ENCODE data around the gene KRTAP5-9.
"Not testable (repeated sequence)": the region's sequence is repeated elsewhere in the genome, so short reads cannot be mapped to it uniquely, and the experiment has no call there.

Gene KRTAP5-9

GRCh38 chr11:71577469-71578004 is 29.3 kb downstream of the KRTAP5-9 start:
- H3K9ac ChIP-seq, result no peak overlapping the region
- no peak overlapping the region for H3K27ac ChIP-seq
- no peaks in the 10 kb centered on the region for H3K79me2 ChIP-seq (ENCODE audit: insufficient read depth, low read depth)
- no peaks in the 10 kb centered on the region for H3K27me3 ChIP-seq (ENCODE audit: insufficient read depth, low read depth)
- no peaks in the 10 kb centered on the region for H3K36me3 ChIP-seq (ENCODE audit: insufficient read depth)
- H3K4me3 ChIP-seq (IDR thresholded peaks at IDR 0.05; ENCODE audit: insufficient read depth, low read depth, low read length), result no peak overlapping the region
- H3K4me1 ChIP-seq (ENCODE audit: low read depth, poor library complexity, severe bottlenecking), result peaks cover 7% of the 10 kb centered on the region
- H3K4me2 ChIP-seq, result no peak overlapping the region
- TF ChIP-seq, protein P1, sequence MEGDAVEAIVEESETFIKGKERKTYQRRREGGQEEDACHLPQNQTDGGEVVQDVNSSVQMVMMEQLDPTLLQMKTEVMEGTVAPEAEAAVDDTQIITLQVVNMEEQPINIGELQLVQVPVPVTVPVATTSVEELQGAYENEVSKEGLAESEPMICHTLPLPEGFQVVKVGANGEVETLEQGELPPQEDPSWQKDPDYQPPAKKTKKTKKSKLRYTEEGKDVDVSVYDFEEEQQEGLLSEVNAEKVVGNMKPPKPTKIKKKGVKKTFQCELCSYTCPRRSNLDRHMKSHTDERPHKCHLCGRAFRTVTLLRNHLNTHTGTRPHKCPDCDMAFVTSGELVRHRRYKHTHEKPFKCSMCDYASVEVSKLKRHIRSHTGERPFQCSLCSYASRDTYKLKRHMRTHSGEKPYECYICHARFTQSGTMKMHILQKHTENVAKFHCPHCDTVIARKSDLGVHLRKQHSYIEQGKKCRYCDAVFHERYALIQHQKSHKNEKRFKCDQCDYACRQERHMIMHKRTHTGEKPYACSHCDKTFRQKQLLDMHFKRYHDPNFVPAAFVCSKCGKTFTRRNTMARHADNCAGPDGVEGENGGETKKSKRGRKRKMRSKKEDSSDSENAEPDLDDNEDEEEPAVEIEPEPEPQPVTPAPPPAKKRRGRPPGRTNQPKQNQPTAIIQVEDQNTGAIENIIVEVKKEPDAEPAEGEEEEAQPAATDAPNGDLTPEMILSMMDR (conservative IDR thresholded peaks at IDR 0.05; ENCODE audit: low read depth, low read length), result no peak
- no peak overlapping the region for H2AFZ ChIP-seq (ENCODE audit: low read depth)
- H4K20me1 ChIP-seq (ENCODE audit: insufficient read depth), result no peaks in the 10 kb centered on the region

- H3K27ac ChIP-seq; H3K36me3 ChIP-seq (ENCODE audit: insufficient read depth); H3K4me3 ChIP-seq (IDR thresholded peaks at IDR 0.05; ENCODE audit: insufficient read depth, low read depth, low read length); H4K20me1 ChIP-seq (ENCODE audit: insufficient read depth); H2AFZ ChIP-seq (ENCODE audit: low read depth); H3K4me2 ChIP-seq; H3K79me2 ChIP-seq (ENCODE audit: insufficient read depth, low read depth); H3K4me1 ChIP-seq (ENCODE audit: low read depth, poor library complexity, severe bottlenecking); H3K27me3 ChIP-seq (ENCODE audit: insufficient read depth, low read depth); H3K9ac ChIP-seq: not testable (repeated sequence)
Measured at GRCh38 chr11:71579513-71579912, 31.3 kb downstream of the KRTAP5-9 start.

DNA sequence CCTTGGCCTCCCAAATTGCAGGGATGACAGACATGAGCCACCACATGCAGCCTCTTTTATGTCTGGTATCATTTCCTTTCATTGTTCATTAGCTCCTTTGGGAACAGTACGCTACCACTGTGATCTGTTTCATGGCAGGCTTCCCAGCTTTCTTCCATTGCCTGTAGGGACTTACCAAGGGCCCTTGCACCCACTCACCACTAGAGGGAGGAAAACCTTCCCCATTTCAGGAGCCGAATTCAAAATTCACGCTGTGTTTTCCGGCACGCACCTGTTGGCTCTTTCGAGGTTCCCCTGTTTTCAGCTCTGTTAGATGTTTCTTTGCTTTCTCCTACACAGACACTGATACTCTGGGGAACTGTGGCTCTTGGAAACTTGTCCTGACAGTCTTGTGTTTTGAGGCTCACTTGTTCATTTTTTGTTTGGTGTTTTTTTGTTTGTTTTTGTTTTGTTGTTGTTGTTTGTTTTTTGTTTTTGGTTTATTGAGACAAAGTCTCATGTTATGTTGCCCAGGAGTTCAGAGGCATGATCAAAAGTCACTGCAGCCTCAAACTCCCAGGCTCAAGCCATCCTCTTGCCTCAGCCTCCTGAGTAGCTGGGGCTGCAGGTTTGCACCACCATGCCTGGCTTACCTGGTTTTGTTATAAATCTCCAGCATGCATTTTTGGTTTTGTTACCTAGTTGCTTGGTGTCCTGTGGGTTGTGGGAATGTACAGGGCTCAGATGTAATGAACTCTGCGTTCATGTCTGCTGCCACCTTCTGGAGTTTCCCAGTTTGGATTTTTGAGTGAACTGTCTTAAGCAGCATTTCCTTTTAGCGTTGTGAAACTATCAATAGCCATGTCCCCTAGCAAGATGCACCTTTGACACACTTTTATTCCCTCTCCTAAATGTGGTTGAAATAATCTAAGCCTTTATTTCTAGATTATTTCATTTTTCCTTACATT is 32.1 kb downstream of the KRTAP5-9 start:
- Histone ChIP-seq H4K20me1 (ENCODE audit: insufficient read depth) (no peaks in the 10 kb centered on the region), H3K9ac (no peak overlapping the region), H3K4me2 (peak overlapping the region; percentile 53; the same call in 1 of the 2 replicates), H3K27ac (no peak overlapping the region), H3K36me3 (ENCODE audit: insufficient read depth) (no peaks in the 10 kb centered on the region), H3K4me1 (ENCODE audit: low read depth, poor library complexity, severe bottlenecking) (peaks cover 7% of the 10 kb centered on the region), H3K4me3 (IDR thresholded peaks at IDR 0.05; ENCODE audit: insufficient read depth, low read depth, low read length) (no peak overlapping the region), H3K27me3 (ENCODE audit: insufficient read depth, low read depth) (no peaks in the 10 kb centered on the region), H2AFZ (ENCODE audit: low read depth) (peak overlapping the region; percentile 42; the same call in 1 of the 2 replicates), H3K79me2 (ENCODE audit: insufficient read depth, low read depth) (no peaks in the 10 kb centered on the region)
- TF ChIP-seq, protein P1 (conservative IDR thresholded peaks at IDR 0.05; ENCODE audit: low read depth, low read length), result peak; percentile 80

DNA sequence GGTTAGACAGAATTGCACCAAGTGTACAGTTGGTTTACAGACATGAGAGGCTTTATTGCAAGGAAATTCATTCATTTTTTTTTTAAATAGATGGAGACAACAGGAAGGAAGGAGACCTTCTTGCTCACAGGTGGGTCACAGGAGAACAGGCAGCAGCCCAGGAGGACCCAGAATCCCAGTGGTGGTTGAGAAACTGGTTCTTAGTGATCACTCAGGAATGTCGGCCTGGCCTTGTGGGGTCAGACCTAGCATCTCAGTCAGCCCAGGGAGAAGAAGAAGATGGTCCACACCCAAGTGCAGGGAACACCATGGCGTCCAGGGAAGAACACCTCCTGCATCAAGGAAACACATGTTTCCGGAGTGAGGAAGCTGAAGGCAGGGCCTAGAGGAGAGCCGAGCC is 33.6 kb downstream of the KRTAP5-9 start:
- no peak overlapping the region for H3K27ac ChIP-seq
- H3K9ac ChIP-seq, result no peak overlapping the region

More for the DNA sequence above, 33.6 kb downstream of the KRTAP5-9 start:
- TF ChIP-seq, protein P1 (conservative IDR thresholded peaks at IDR 0.05; ENCODE audit: low read depth, low read length), result no peak
- H2AFZ ChIP-seq (ENCODE audit: low read depth), result no peak overlapping the region
- no peaks in the 10 kb centered on the region for H3K79me2 ChIP-seq (ENCODE audit: insufficient read depth, low read depth)
- H3K36me3 ChIP-seq (ENCODE audit: insufficient read depth), result no peaks in the 10 kb centered on the region
- H4K20me1 ChIP-seq (ENCODE audit: insufficient read depth), result no peaks in the 10 kb centered on the region
- peaks cover 7% of the 10 kb centered on the region for H3K4me1 ChIP-seq (ENCODE audit: low read depth, poor library complexity, severe bottlenecking)
- H3K4me3 ChIP-seq (IDR thresholded peaks at IDR 0.05; ENCODE audit: insufficient read depth, low read depth, low read length), result no peak overlapping the region
- H3K4me2 ChIP-seq, result no peak overlapping the region
- H3K27me3 ChIP-seq (ENCODE audit: insufficient read depth, low read depth), result no peaks in the 10 kb centered on the region
